Loucy (cell line): ENCODE measurements around the gene CCL25.
"Not testable (repeated sequence)": the region's sequence is repeated elsewhere in the genome, so short reads cannot be mapped to it uniquely, and the experiment has no call there.

Experiments
- H2AFZ ChIP-seq: fragments of 200-600 bp; sonication (generic); 2 replicates; pipeline ENCODE4 v1.6.0; 2016; ENCODE audit warnings: antibody characterized with exemption, mild to moderate bottlenecking, low read length, moderate library complexity
- H3F3A ChIP-seq: fragments of 200-600 bp; 2 replicates; pipeline ENCODE4 v1.6.0; 2016; ENCODE audit warnings: antibody characterized with exemption, low read depth, mild to moderate bottlenecking
- H3K27me3 ChIP-seq: fragments of 200-600 bp; sonication (generic); 2 replicates; pipeline ENCODE4 v1.6.1; 2014; ENCODE audit warnings: low read length, mild to moderate bottlenecking; ENCODE audit not compliant: insufficient read depth, poor library complexity, severe bottlenecking
- H3K36me3 ChIP-seq: fragments of 200-600 bp; sonication (generic); 2 replicates; pipeline ENCODE4 v1.6.1; 2016; ENCODE audit warnings: low read length; ENCODE audit not compliant: insufficient read depth
- H3K4me1 ChIP-seq: fragments of 200-600 bp; sonication (generic); 2 replicates; pipeline ENCODE4 v1.5.1; 2014; ENCODE audit warnings: low read length, mild to moderate bottlenecking; ENCODE audit not compliant: insufficient read depth, poor library complexity, severe bottlenecking
- H3K4me2 ChIP-seq: fragments of 200-600 bp; sonication (generic); 2 replicates; pipeline ENCODE4 v1.6.0; 2014; ENCODE audit warnings: antibody characterized with exemption, low read length, low read depth, mild to moderate bottlenecking; ENCODE audit not compliant: poor library complexity, severe bottlenecking
- H3K4me3 ChIP-seq: fragments of 200-600 bp; sonication (generic); 2 replicates; pipeline ENCODE4 v1.5.1; 2014; ENCODE audit warnings: low read length, mild to moderate bottlenecking, mixed read lengths; ENCODE audit not compliant: poor library complexity, severe bottlenecking
- H3K79me2 ChIP-seq: fragments of 200-600 bp; sonication (generic); 2 replicates; pipeline ENCODE4 v1.6.1; 2014; ENCODE audit warnings: low read length; ENCODE audit not compliant: insufficient read depth
- H3K9ac ChIP-seq: fragments of 200-600 bp; sonication (generic); 2 replicates; pipeline ENCODE4 v1.6.0; 2014; ENCODE audit warnings: mild to moderate bottlenecking, low read depth, low read length, moderate library complexity; ENCODE audit not compliant: poor library complexity, severe bottlenecking
- H3K9me2 ChIP-seq: fragments of 200-600 bp; sonication (generic); replicated peaks from 2 replicates; pipeline ENCODE4 v1.6.1; 2016; ENCODE audit warnings: low read depth, low read length, mixed read lengths
- H3K9me3 ChIP-seq: fragments of 200-600 bp; sonication (generic); 2 replicates; pipeline ENCODE4 v1.6.1; 2014; ENCODE audit warnings: mild to moderate bottlenecking, antibody characterized with exemption, low read length, low read depth; ENCODE audit not compliant: insufficient read depth
- H4K20me1 ChIP-seq: fragments of 200-600 bp; sonication (generic); 2 replicates; pipeline ENCODE4 v1.6.0; 2014; ENCODE audit warnings: antibody characterized with exemption, low read length, mild to moderate bottlenecking; ENCODE audit not compliant: insufficient read depth, poor library complexity, severe bottlenecking
- EZH2phosphoT487 ChIP-seq: fragments of 200-600 bp; IDR thresholded peaks from 2 replicates; pipeline ENCODE4 v1.6.1; 2018; ENCODE audit warnings: antibody characterized with exemption, mild to moderate bottlenecking, moderate library complexity, borderline replicate concordance
- TF ChIP-seq, protein P1 (sequence below): fragments of 200-600 bp; sonication (generic); conservative IDR thresholded peaks from 2 replicates; pipeline ENCODE4 v1.5.1; 2014; ENCODE audit warnings: mild to moderate bottlenecking, antibody characterized with exemption, low read length

Gene CCL25

DNA sequence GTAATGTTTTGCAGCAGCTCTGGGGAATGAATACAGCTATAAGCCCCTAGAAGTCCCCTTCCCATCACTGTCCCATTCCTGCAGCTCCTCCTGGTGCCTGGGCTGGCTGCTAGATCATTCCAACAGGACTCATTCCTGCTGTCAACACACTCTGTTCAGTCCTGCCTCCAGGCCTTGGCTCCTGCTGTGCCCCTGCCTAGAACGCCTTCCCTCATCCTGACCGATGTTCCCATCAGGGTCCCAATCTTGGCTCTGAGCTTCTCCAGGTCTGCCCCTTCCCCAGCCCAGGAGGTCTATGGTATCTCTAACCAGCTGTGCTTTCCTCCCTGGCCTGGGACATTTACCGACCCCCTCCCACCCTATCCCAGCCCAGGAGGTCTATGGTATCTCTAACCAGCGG lies 48.8 kb downstream of the CCL25 start:
- Histone ChIP-seq H3K4me2 (no peak overlapping the region), H4K20me1 (no peaks in the 10 kb centered on the region), H2AFZ (no peak overlapping the region), H3F3A (no peaks in the 10 kb centered on the region), H3K27me3 (no peaks in the 10 kb centered on the region), H3K4me3 (no peak overlapping the region), H3K9me3 (no peaks in the 10 kb centered on the region), H3K9ac (no peak overlapping the region), H3K9me2 (no peaks in the 10 kb centered on the region), H3K4me1 (no peaks in the 10 kb centered on the region), H3K79me2 (no peaks in the 10 kb centered on the region), H3K36me3 (no peaks in the 10 kb centered on the region)
- no peak for TF ChIP-seq EZH2phosphoT487
- TF ChIP-seq, protein P1, sequence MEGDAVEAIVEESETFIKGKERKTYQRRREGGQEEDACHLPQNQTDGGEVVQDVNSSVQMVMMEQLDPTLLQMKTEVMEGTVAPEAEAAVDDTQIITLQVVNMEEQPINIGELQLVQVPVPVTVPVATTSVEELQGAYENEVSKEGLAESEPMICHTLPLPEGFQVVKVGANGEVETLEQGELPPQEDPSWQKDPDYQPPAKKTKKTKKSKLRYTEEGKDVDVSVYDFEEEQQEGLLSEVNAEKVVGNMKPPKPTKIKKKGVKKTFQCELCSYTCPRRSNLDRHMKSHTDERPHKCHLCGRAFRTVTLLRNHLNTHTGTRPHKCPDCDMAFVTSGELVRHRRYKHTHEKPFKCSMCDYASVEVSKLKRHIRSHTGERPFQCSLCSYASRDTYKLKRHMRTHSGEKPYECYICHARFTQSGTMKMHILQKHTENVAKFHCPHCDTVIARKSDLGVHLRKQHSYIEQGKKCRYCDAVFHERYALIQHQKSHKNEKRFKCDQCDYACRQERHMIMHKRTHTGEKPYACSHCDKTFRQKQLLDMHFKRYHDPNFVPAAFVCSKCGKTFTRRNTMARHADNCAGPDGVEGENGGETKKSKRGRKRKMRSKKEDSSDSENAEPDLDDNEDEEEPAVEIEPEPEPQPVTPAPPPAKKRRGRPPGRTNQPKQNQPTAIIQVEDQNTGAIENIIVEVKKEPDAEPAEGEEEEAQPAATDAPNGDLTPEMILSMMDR = no peak

DNA sequence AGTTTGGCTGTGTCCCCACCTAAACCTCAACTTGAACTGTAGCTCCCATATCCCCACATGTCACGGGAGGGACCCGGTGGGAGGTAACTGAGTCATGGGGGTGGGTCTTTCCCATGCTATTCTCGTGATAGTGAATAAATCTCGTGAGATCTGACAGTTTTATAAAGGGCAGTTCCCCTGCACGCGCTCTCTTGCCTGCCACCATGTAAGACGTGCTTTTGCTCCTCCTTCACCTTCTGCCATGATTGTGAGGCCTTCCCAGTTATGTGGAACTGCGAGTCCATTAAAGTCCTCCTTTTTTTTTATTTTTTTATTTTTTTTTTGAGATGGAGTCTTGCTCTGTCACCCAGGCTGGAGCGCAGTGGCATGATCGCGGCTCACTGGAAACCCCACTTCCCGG lies 49.4 kb downstream of the CCL25 start:
- H3K9me3 ChIP-seq, H3K79me2 ChIP-seq, H3K27me3 ChIP-seq, H3K4me3 ChIP-seq, H3K4me2 ChIP-seq, H3F3A ChIP-seq, H4K20me1 ChIP-seq, H2AFZ ChIP-seq, H3K36me3 ChIP-seq, H3K9ac ChIP-seq, H3K4me1 ChIP-seq, H3K9me2 ChIP-seq: not testable (repeated sequence)

DNA sequence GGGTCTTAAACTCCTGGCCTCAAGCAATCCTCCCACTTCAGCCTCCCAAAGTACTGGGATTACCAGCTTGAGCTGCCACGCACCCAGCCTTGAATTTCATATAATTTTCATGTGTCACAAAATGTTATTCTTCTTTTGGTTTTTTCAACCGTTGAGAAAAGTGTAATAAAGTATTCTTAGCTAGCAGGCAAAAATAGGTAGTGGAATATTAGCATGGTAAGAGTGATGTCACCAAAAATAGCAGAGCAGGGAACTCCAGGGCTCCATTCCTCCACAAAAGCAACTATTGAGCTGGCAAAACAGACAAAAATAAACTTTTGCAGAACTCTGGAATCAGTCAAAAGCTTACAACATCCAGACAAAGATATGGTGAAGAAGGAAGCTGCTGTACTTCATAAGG lies 52.9 kb downstream of the CCL25 start:
- H3K9ac ChIP-seq = no peak overlapping the region
- no peak overlapping the region for H2AFZ ChIP-seq
- H3K9me2 ChIP-seq = no peaks in the 10 kb centered on the region
- H3K9me3 ChIP-seq = 0 out of 2 replicates have a peak, but pooled peaks cover 3% of the 10 kb centered on the region
- H3K27me3 ChIP-seq = no peaks in the 10 kb centered on the region
- H3K36me3 ChIP-seq = no peaks in the 10 kb centered on the region
- no peaks in the 10 kb centered on the region for H4K20me1 ChIP-seq
- no peak overlapping the region for H3K4me3 ChIP-seq
- no peaks in the 10 kb centered on the region for H3K4me1 ChIP-seq
- H3K79me2 ChIP-seq = no peaks in the 10 kb centered on the region
- H3K4me2 ChIP-seq = no peak overlapping the region
- TF ChIP-seq, protein P1 = no peak
- no peak for TF ChIP-seq EZH2phosphoT487
- H3F3A ChIP-seq = no peaks in the 10 kb centered on the region

DNA sequence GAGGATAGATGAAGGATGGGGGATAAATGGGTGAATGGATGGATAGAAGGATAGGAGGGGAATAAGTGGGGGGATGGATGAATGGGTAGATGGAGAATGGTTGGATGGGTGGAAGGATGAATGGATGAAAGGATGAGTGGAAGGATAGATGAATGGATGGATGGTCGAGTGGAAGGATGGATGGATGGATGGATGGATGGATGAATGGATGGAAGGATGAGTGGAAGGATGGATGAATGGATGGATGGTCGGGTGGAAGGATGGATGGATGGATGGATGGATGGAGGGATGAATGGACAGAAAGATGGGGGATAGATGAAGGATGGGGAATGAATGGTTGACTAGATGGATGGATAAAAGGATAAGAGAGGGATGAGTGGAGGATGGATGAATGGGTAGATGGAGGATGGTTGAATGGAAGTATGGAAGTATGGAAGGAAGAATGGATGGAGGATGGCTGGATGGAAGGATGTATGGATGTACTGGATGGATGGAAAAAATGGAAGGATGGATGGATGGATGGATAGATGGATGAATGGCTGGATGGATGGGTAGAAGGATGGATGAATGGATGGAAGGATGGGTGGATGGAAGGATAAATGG lies 54.8 kb downstream of the CCL25 start:
- no peak overlapping the region for H3K4me3 ChIP-seq
- H3K9me3 ChIP-seq = 0 out of 2 replicates have a peak, but pooled peaks cover 3% of the 10 kb centered on the region
- no peaks in the 10 kb centered on the region for H3K9me2 ChIP-seq
- no peaks in the 10 kb centered on the region for H3K36me3 ChIP-seq
- H3F3A ChIP-seq = no peaks in the 10 kb centered on the region
- H3K27me3 ChIP-seq = no peaks in the 10 kb centered on the region
- no peak overlapping the region for H3K9ac ChIP-seq
- H3K79me2 ChIP-seq = no peaks in the 10 kb centered on the region
- no peak overlapping the region for H2AFZ ChIP-seq
- H3K4me1 ChIP-seq = no peaks in the 10 kb centered on the region
- TF ChIP-seq EZH2phosphoT487 = no peak
- TF ChIP-seq, protein P1 = no peak
- H3K4me2 ChIP-seq = no peak overlapping the region
- no peaks in the 10 kb centered on the region for H4K20me1 ChIP-seq
